ENCODE measurements around the gene SLC11A2. TPM values are rescaled to one million over a fixed set of nuclear protein-coding genes. Genes with fewer than 3 reads are reported as not detected.

The SLC11A2 gene
- total RNA-seq, 1 experiment from 2014 or later: 47.4 TPM

GRCh38 chr12:51059086-51059485 is 32.9 kb upstream of the SLC11A2 start:
- Histone ChIP-seq H4K20me1 (ENCODE audit: insufficient read depth, low read depth, low read length) (no peaks in the 10 kb centered on the region), H3K4me2 (ENCODE audit: low read depth, low read length, poor library complexity, severe bottlenecking) (no peak overlapping the region), H3K9ac (ENCODE audit: low read length) (no peak overlapping the region), H3K27ac (ENCODE audit: low read length) (no peak overlapping the region), H3K4me1 (ENCODE audit: low read length) (no peaks in the 10 kb centered on the region), H3K4me3 (ENCODE audit: low read length) (no peak overlapping the region), H3K27me3 (ENCODE audit: low read length) (no peaks in the 10 kb centered on the region), H3K79me2 (ENCODE audit: low read length) (no peaks in the 10 kb centered on the region), H3K9me3 (ENCODE audit: low read length) (no peaks in the 10 kb centered on the region), H2AFZ (ENCODE audit: low read length) (no peak overlapping the region), H3K9me2 (replicated peaks; ENCODE audit: insufficient read depth, low read length) (no peaks in the 10 kb centered on the region), H3K36me3 (ENCODE audit: insufficient read depth, low read length) (peaks cover 31% of the 10 kb centered on the region; the same call in 1 of the 2 replicates)
- peak; percentile 33 for DNase-seq

- H3K4me2 ChIP-seq (ENCODE audit: low read depth, low read length, poor library complexity, severe bottlenecking): no peak overlapping the region
- no peak overlapping the region for H3K27ac ChIP-seq (ENCODE audit: low read length)
- H3K36me3 ChIP-seq (ENCODE audit: insufficient read depth, low read length): peaks cover 31% of the 10 kb centered on the region; the same call in 1 of the 2 replicates
Measured at GRCh38 chr12:51056242-51056641, 30.1 kb upstream of the SLC11A2 start.

GRCh38 chr12:51055060-51055459 is 28.9 kb upstream of the SLC11A2 start:
- H3K27ac ChIP-seq (ENCODE audit: low read length): no peak overlapping the region
- H4K20me1 ChIP-seq (ENCODE audit: insufficient read depth, low read depth, low read length): no peaks in the 10 kb centered on the region
- peaks cover 13% of the 10 kb centered on the region; the same call in 1 of the 2 replicates for H3K79me2 ChIP-seq (ENCODE audit: low read length)
- H2AFZ ChIP-seq (ENCODE audit: low read length): no peak overlapping the region
- H3K4me2 ChIP-seq (ENCODE audit: low read depth, low read length, poor library complexity, severe bottlenecking): no peak overlapping the region
- peaks cover 35% of the 10 kb centered on the region; the same call in 1 of the 2 replicates for H3K36me3 ChIP-seq (ENCODE audit: insufficient read depth, low read length)
- H3K9ac ChIP-seq (ENCODE audit: low read length): no peak overlapping the region
- H3K27me3 ChIP-seq (ENCODE audit: low read length): no peaks in the 10 kb centered on the region
- no peaks in the 10 kb centered on the region for H3K9me3 ChIP-seq (ENCODE audit: low read length)
- DNase-seq: no peak
- H3K9me2 ChIP-seq (replicated peaks; ENCODE audit: insufficient read depth, low read length): no peaks in the 10 kb centered on the region
- H3K4me1 ChIP-seq (ENCODE audit: low read length): peaks cover under 1% of the 10 kb centered on the region; the same call in 1 of the 2 replicates
- no peak overlapping the region for H3K4me3 ChIP-seq (ENCODE audit: low read length)

More at GRCh38 chr12:51056242-51056641, 30.1 kb upstream of the SLC11A2 start:
- H3K4me1 ChIP-seq (ENCODE audit: low read length): no peaks in the 10 kb centered on the region
- no peak overlapping the region for H2AFZ ChIP-seq (ENCODE audit: low read length)
- H4K20me1 ChIP-seq (ENCODE audit: insufficient read depth, low read depth, low read length): no peaks in the 10 kb centered on the region
- no peaks in the 10 kb centered on the region for H3K27me3 ChIP-seq (ENCODE audit: low read length)
- DNase-seq: no peak
- H3K9me2 ChIP-seq (replicated peaks; ENCODE audit: insufficient read depth, low read length): no peaks in the 10 kb centered on the region
- H3K4me3 ChIP-seq (ENCODE audit: low read length): no peak overlapping the region
- H3K79me2 ChIP-seq (ENCODE audit: low read length): 0 out of 2 replicates have a peak, but pooled peaks cover 7% of the 10 kb centered on the region
- no peak overlapping the region for H3K9ac ChIP-seq (ENCODE audit: low read length)
- H3K9me3 ChIP-seq (ENCODE audit: low read length): no peaks in the 10 kb centered on the region

- H2AFZ ChIP-seq (ENCODE audit: low read length): no peak overlapping the region
- H3K9ac ChIP-seq (ENCODE audit: low read length): no peak overlapping the region
- H3K4me1 ChIP-seq (ENCODE audit: low read length): peaks cover 18% of the 10 kb centered on the region
- H3K4me3 ChIP-seq (ENCODE audit: low read length): no peak overlapping the region
- no peak overlapping the region for H3K27ac ChIP-seq (ENCODE audit: low read length)
- peaks cover 32% of the 10 kb centered on the region for H3K79me2 ChIP-seq (ENCODE audit: low read length)
- no peaks in the 10 kb centered on the region for H3K9me3 ChIP-seq (ENCODE audit: low read length)
- no peaks in the 10 kb centered on the region for H4K20me1 ChIP-seq (ENCODE audit: insufficient read depth, low read depth, low read length)
- H3K4me2 ChIP-seq (ENCODE audit: low read depth, low read length, poor library complexity, severe bottlenecking): no peak overlapping the region
- no peaks in the 10 kb centered on the region for H3K9me2 ChIP-seq (replicated peaks; ENCODE audit: insufficient read depth, low read length)
- no peak for DNase-seq
- no peaks in the 10 kb centered on the region for H3K27me3 ChIP-seq (ENCODE audit: low read length)
- peaks cover 33% of the 10 kb centered on the region; the same call in 1 of the 2 replicates for H3K36me3 ChIP-seq (ENCODE audit: insufficient read depth, low read length)
Measured at GRCh38 chr12:51051787-51052186, 25.6 kb upstream of the SLC11A2 start.

GRCh38 chr12:51049525-51049924 is 23.3 kb upstream of the SLC11A2 start:
- peaks cover 20% of the 10 kb centered on the region for H3K4me1 ChIP-seq (ENCODE audit: low read length)
- H4K20me1 ChIP-seq (ENCODE audit: insufficient read depth, low read depth, low read length): no peaks in the 10 kb centered on the region
- H3K79me2 ChIP-seq (ENCODE audit: low read length): peaks cover 32% of the 10 kb centered on the region
- H3K4me3 ChIP-seq (ENCODE audit: low read length): peak overlapping the region; percentile 85
- H2AFZ ChIP-seq (ENCODE audit: low read length): no peak overlapping the region
- H3K36me3 ChIP-seq (ENCODE audit: insufficient read depth, low read length): peaks cover 27% of the 10 kb centered on the region; the same call in 1 of the 2 replicates
- peak overlapping the region; percentile 83 for H3K9ac ChIP-seq (ENCODE audit: low read length)
- no peaks in the 10 kb centered on the region for H3K9me2 ChIP-seq (replicated peaks; ENCODE audit: insufficient read depth, low read length)
- no peaks in the 10 kb centered on the region for H3K27me3 ChIP-seq (ENCODE audit: low read length)
- no peak for DNase-seq
- peak overlapping the region; percentile 91 for H3K4me2 ChIP-seq (ENCODE audit: low read depth, low read length, poor library complexity, severe bottlenecking)
- H3K27ac ChIP-seq (ENCODE audit: low read length): peak overlapping the region; percentile 36; the same call in 1 of the 2 replicates
- no peaks in the 10 kb centered on the region for H3K9me3 ChIP-seq (ENCODE audit: low read length)

- Histone ChIP-seq H3K4me1 (ENCODE audit: low read length) (peaks cover 20% of the 10 kb centered on the region), H3K27me3 (ENCODE audit: low read length) (no peaks in the 10 kb centered on the region), H4K20me1 (ENCODE audit: insufficient read depth, low read depth, low read length) (no peaks in the 10 kb centered on the region), H3K9me2 (replicated peaks; ENCODE audit: insufficient read depth, low read length) (no peaks in the 10 kb centered on the region), H3K9ac (ENCODE audit: low read length) (peak overlapping the region; percentile 83), H3K4me2 (ENCODE audit: low read depth, low read length, poor library complexity, severe bottlenecking) (peak overlapping the region; percentile 91), H3K27ac (ENCODE audit: low read length) (peak overlapping the region; percentile 36), H3K9me3 (ENCODE audit: low read length) (no peaks in the 10 kb centered on the region), H3K79me2 (ENCODE audit: low read length) (peaks cover 32% of the 10 kb centered on the region), H2AFZ (ENCODE audit: low read length) (no peak overlapping the region), H3K36me3 (ENCODE audit: insufficient read depth, low read length) (peaks cover 20% of the 10 kb centered on the region; the same call in 1 of the 2 replicates), H3K4me3 (ENCODE audit: low read length) (peak overlapping the region; percentile 85)
- DNase-seq: peak; percentile 59
Measured at GRCh38 chr12:51048661-51049251, 22.6 kb upstream of the SLC11A2 start.

GRCh38 chr12:51047655-51048540 is 21.7 kb upstream of the SLC11A2 start, which contains the start of gene LETMD1:
Gene LETMD1, plus strand, starts transcription at chr12:51048327. Its CDS starts 30 bp downstream, at chr12:51048357.
- Histone ChIP-seq H4K20me1 (ENCODE audit: insufficient read depth, low read depth, low read length) (no peaks in the 10 kb centered on the region), H3K4me3 (ENCODE audit: low read length) (peak within 1 kb of the TSS; percentile 85), H3K27me3 (ENCODE audit: low read length) (no peaks in the 10 kb centered on the region), H3K9me3 (ENCODE audit: low read length) (no peaks in the 10 kb centered on the region), H3K4me1 (ENCODE audit: low read length) (peaks cover 20% of the 10 kb centered on the region), H3K4me2 (ENCODE audit: low read depth, low read length, poor library complexity, severe bottlenecking) (peak within 1 kb of the TSS; percentile 91), H3K27ac (ENCODE audit: low read length) (peak within 1 kb of the TSS; percentile 63), H2AFZ (ENCODE audit: low read length) (peak within 1 kb of the TSS; percentile 81; the same call in 1 of the 2 replicates), H3K9me2 (replicated peaks; ENCODE audit: insufficient read depth, low read length) (no peaks in the 10 kb centered on the region), H3K79me2 (ENCODE audit: low read length) (peaks cover 32% of the 10 kb centered on the region), H3K36me3 (ENCODE audit: insufficient read depth, low read length) (peaks cover 12% of the 10 kb centered on the region; the same call in 1 of the 2 replicates), H3K9ac (ENCODE audit: low read length) (peak within 1 kb of the TSS; percentile 83)
- peak; percentile 99 for DNase-seq

- Histone ChIP-seq H3K27ac (ENCODE audit: low read length) (no peak overlapping the region), H3K4me2 (ENCODE audit: low read depth, low read length, poor library complexity, severe bottlenecking) (no peak overlapping the region), H3K9ac (ENCODE audit: low read length) (no peak overlapping the region), H3K9me2 (replicated peaks; ENCODE audit: insufficient read depth, low read length) (no peaks in the 10 kb centered on the region), H3K4me1 (ENCODE audit: low read length) (no peaks in the 10 kb centered on the region), H2AFZ (ENCODE audit: low read length) (no peak overlapping the region), H3K79me2 (ENCODE audit: low read length) (no peaks in the 10 kb centered on the region), H4K20me1 (ENCODE audit: insufficient read depth, low read depth, low read length) (no peaks in the 10 kb centered on the region), H3K36me3 (ENCODE audit: insufficient read depth, low read length) (no peaks in the 10 kb centered on the region), H3K4me3 (ENCODE audit: low read length) (no peak overlapping the region), H3K27me3 (ENCODE audit: low read length) (no peaks in the 10 kb centered on the region), H3K9me3 (ENCODE audit: low read length) (no peaks in the 10 kb centered on the region)
- DNase-seq: no peak
Measured at GRCh38 chr12:51036279-51036678, 10.1 kb upstream of the SLC11A2 start.

All from Karpas-422 (cell line).